G401.6 (cell line): ENCODE data around the gene PCSK9.

Source experiments
- FAIRE-seq: peaks from 2 replicates; lab custom pipeline; 2012; peaks lifted over from hg19 to GRCh38; lab: Jason Lieb, UNC

Gene PCSK9

DNA sequence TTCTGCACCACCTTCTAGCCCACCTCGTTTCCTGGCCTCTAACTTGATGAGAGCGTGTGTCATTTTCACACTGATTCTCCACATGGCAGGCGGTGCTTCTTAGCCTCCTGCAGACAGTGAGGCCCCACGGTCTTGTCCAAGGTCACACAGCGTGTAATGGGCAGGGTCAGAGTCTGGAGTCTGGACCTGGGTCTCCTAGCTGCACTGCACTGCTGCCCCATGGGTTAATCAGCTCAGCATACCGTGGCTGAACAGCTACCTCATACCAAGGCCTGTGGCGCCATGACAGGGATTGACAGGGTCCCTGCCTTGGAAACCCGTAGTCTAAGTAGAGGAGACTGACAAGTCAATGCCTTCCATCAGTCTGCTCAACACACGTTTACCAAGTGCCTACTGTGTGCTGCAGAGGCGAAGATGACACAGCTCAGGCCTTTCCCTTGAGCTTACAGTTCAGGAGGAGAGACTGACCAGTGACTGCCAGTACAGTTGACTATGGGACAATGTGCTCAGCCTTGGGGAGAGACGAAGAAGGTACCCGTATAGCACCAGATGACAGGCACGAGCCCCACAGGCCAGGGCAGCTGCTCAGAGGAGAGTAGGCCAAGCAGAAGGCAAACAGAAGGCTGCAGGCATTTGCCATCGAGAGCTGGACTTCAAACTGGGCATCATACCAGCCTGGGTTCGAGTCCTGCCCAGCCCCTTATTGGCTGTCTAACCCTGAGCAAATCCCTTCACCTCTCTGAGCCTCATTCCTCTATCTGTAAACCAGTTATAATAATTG lies 5.5 kb downstream of the PCSK9 start:
- FAIRE-seq = no peak

DNA sequence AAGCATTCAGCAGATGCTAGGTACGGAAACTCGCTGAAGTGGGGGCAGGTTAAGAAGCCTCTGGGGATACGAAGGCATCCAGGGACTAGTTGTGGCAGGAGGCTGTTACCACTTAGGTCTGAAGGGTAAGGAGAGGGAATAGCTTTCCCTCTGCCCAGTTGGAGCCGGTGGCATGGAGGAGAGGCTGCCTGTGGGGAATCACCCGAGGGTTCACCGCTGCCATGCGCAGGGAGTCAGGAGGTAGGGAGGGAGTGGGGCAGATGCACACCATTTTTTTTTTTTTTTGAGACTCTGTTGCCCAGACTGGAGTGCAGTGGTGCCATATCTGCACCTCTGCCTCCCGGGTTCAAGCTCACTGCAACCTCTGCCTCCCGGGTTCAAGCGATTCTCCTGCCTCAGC lies 6.1 kb downstream of the PCSK9 start:
- no peak for FAIRE-seq

DNA sequence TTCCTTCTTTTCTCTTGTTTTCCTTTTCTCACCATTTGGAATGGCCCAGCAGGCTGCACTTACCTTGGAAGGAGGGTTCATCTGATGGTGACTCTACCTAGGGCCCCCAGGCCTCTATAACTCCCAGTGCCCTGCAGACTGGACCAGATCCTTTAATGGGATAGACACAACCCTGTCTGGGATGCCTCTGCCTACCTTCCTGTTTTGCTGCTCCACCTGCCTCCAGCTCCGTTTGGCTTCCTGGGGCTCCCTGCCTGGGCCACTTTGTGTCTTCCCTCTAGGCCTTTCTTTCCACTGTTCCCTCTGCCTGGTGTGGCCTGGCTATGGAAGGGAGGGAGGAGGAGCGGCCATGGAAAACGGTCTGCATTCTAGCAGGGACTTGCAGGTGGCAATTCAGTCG lies 7.5 kb downstream of the PCSK9 start:
- no peak for FAIRE-seq

DNA sequence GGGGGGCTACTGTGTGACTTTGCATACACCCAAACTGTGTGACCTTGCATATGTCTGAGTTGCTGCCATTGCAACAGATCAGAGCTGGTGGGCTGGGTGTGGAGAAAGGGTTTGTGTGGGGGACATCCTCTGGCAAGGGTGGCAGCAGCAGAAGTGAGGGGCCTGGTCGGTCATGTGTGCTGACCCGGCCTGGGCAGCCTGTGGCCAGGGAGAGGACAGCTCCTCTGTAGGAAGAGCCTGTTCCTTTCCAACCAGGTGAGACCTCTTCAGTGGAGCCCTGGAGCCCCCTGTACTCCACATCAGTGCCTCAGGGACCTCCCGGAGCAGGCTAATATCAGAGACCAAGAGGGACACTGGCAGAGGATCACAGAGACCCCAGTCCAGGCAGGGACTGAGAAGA lies 8.3 kb downstream of the PCSK9 start:
- no peak for FAIRE-seq

DNA sequence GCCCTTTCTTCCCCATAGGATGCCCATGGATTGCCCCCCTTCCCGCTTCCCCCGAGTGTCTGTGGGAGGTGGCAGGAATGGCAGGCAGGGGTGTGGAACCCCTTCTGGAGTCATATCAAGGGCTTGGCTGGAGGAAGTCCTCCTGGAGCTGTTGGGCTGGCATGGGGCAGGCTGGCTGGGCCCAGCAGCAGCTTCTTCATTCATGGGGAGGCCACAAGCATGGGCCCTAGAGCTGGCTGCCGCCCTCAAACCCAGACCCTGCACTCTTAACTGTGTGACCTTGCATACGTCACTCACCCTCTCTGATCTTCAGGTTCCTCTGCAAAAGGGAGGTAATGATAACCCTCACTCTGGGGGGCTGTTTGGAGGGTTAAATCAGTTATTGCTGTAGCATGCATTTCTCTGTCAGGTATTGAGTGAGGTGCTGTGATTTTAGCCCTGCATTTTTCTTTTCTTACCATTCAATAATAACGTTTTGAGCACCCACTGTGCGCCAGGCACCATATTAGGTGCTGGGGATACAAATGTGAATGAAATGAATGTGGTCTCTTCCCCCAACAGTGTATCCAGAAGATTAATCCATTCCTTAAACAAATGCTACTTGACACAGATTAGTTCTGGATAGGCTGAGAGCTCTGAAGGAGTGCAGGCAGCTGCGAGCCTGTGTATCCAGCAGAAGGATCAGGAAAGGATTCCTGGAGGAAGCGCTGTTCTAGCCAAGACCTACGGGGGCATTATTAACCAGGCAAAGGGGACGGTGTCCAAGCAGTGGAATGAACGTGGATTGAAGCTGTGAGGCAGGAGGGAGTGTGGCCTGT lies 9.3 kb downstream of the PCSK9 start:
- FAIRE-seq = no peak

DNA sequence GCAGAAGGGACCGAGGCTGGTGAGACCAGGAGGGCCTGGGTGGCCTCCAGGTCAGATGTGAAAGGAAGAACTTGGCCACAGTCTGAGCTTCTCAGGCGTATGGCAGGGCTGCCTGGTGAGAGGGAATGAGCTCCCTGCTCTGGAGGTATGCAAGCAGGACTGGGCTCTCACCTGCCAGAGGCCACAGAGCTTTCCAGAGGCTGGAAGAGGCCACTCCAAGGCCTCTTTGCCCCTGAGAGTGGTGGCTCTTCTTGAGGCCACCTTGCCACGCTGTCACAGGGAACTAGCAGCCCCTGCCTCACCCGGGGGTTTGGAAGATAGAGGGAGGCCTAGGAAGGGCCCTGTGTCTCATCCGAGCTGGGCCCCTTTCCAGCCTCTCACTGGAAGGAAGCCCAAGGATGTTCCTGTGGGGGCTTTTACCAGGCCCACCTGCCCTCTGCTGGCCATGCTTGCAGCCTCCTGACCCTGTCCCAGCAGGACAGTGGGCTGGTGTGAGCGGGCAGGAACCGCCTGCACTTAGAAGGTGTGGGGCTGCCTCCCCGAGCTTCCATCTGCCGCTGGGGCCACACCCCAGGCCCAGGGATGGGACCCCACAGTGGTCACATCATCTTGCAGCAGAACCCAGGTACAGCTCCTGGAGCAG lies 10.0 kb downstream of the PCSK9 start:
- no peak for FAIRE-seq

DNA sequence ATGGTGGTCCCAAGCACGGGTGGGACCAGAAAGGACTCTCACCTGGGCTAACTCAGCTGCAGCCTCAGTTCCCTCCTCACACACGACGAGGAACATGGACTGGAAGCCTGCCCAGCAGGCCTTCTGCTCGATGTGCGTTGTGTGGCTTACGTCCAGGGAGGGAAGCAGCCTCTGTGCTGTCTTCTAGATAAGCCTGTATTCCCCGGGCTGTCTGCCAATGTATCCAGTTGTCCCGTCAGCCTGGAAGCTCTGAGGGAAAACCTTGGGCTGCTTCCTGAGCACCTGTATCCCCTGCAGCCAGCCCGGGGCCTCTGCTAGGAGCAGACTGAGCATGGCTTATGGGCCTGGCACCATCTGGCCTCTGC lies 10.5 kb downstream of the PCSK9 start:
- no peak for FAIRE-seq

DNA sequence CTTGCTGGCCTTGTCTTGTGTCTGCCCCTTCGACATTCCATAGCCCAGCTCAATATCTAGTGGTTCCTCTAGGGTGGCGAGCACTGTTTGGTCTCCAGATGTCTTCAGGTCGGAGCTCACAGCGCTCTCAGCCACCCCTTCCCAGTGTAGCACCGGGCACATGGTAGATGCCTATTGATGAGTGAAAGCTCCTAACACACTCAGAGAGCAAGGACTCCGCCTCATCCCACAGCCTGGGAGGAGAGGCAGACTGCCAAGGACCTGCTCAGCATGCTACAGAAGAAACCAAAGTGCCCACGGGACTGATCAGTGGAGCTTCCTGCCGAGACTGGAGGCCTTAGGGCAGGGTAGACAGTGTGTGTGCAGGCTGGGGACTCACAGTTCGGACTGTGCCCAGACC lies 10.9 kb downstream of the PCSK9 start:
- no peak for FAIRE-seq

DNA sequence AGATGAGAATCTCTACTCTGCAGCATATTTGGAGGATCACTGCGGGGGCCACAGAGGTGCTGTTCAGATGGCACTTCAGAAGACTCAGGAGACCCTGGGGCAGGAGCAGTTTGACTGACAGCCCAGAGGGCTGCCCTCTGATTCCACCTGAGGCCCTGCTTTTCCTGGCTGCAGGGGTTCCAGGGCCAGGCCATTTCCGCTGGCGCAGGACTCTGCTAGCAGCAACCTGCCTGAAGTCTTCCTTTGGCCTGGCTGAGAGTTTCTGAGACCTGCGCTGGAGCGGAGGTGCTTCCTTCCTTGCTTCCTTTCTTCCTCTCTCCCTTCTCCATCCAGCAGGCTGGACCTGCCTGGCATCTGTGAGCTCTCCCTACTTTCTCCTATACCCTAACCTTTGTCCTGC lies 11.8 kb downstream of the PCSK9 start:
- no peak for FAIRE-seq

DNA sequence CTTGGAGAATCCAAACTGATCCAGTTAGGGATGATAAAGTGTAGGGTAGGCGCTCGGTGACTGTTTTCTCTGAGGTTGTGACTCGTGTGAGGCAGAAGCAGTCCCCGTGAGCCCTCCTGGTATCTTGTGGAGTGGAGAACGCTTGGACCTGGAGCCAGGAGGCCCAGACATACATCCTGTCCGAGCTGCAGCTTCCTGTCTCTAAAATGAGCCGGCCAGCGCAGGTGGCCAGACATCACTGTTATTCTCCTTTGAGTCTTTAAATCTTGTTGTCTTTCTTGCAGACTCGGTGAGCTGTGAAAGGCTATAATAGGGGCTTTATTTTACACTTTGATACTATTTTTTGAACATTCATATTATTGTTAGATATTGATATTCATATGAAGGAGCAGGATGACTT lies 12.3 kb downstream of the PCSK9 start:
- FAIRE-seq = no peak

DNA sequence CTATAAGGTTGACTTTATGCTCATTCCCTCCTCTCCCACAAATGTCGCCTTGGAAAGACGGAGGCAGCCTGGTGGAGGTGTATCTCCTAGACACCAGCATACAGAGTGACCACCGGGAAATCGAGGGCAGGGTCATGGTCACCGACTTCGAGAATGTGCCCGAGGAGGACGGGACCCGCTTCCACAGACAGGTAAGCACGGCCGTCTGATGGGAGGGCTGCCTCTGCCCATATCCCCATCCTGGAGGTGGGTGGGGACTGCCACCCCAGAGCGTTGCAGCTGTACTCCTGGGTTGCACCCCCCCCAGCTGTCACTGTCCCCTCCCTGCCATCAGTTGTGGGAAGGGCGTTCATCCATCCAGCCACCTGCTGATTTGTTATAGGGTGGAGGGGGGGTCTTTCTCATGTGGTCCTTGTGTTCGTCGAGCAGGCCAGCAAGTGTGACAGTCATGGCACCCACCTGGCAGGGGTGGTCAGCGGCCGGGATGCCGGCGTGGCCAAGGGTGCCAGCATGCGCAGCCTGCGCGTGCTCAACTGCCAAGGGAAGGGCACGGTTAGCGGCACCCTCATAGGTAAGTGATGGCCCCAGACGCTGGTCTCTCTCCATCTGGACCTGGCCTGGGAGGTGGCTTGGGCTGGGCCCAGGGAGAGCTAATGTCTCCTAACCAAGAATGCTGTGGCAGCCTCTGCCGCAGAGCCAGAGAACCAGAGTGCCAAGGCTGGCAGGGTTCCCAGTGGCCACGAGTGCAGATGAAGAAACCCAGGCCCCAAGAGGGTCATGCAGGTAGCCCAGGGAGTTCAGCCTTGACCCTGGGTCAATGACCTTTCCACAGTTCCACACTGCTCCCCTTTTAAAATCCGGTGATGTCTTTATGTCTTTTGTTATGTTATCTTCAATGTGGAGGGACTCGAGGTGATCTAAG lies 13.1 kb downstream of the PCSK9 start:
- no peak for FAIRE-seq

DNA sequence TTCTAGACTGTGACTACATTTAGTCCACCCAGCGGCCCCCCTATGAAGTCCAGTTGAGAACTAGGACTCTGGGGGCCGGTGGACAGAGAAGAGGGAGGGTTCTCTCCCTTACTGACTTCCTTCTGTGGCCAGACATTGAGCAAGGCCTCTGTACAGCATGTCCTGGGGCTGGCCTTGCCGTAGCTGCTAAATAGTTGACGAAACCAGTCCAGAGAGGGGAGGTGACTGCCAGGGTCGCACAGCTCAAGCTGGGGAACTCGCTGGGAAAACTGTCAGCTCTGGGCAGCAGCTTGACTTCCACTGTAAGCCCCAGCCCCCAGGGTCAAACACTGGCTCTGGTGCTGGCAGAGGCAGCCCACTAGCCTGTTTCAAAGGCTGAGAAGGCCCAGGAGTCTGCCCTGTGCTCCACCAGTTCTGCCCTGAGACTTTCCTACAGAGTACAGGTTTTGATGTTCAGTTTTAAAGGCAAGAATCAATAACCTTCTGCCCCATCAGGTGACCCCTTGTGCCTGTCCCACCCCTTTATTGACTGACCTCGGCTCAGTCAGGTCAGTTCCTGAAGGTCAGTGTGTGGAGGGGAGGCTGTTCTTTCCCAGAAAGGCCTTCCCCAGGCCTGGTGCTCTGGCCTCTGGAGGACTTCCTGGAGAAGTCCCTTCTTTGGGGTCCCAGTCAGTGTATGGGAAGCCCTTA lies 14.1 kb downstream of the PCSK9 start:
- no peak for FAIRE-seq

DNA sequence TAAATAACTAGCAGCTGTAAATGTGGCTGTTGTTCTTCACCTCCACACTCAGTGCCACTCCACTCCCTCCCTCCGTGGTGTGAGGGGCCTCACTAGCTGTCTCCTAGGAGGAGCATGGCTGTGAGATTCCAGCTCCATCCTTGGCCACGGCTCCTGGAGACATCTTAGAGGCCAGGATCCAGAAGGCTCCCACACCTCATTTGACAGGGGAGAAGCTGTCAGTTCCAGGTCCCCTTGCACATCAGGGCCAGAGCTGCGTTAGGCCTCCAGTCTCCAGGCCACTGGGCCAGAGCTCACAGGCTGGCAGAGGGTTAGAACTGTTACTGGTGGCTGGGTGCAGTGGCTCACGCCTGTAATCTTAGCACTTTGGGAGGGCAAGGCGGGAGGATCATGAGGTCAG lies 15.0 kb downstream of the PCSK9 start:
- no peak for FAIRE-seq

DNA sequence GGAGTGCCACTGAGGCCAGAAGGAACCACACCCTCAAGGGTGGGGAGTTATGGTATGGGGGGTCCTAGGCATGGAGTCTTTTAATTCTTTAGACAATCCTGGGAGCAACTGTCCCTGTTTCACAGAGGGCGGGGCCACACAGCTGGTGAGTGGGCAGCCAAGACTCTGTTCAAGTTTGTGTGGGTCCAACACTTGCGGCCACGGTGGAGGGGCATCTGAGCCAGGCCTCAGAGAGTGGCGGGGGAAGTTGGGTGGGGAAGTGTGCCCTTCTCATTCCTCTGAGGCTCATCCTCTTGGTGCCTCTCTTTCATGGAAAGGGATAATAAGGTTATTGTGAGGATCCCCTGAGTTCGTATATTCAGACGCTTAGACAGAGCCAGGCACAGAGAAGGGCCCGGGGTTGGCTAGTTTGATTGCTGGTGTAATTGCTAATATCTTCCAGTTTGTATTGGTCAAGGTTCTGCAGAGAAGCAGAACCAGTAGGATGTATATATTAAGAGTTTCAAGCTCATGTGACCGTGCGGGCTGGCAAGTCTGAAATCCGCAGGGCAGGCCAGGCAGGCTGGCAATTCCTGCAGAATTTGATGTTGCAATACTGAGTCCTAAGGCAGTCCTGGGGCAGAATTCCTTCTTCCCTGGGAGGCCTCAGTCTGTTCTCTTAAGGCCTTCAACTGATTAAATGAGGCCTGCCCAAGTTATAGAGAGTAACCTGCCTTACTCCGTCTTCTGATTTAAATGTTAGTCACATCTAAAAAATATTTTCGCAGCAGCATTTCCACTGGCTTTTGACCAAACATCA lies 15.9 kb downstream of the PCSK9 start:
- FAIRE-seq = no peak

DNA sequence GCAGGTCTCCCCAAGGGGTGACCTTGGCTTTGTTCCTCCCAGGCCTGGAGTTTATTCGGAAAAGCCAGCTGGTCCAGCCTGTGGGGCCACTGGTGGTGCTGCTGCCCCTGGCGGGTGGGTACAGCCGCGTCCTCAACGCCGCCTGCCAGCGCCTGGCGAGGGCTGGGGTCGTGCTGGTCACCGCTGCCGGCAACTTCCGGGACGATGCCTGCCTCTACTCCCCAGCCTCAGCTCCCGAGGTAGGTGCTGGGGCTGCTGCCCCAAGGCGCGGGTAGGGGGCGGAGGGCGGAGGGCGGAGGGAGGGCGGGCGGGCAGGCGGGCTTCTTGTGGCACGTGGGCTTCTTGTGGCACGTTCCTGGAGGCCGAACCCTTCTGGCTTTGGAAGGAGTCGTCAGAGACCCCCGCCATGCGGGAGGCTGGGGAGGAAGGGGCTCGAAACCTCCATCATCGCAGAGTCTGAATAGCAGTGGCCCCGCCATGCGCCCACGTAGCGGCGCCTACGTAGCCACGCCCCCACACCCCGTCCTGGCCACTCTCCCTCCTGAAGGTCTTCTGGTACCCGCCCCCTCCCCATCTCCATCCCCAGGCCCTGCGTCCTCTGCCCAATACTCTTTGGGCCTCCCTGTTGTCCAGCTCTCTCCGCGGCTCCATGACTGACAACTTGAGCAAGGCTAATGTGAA lies 16.7 kb downstream of the PCSK9 start:
- FAIRE-seq = no peak

DNA sequence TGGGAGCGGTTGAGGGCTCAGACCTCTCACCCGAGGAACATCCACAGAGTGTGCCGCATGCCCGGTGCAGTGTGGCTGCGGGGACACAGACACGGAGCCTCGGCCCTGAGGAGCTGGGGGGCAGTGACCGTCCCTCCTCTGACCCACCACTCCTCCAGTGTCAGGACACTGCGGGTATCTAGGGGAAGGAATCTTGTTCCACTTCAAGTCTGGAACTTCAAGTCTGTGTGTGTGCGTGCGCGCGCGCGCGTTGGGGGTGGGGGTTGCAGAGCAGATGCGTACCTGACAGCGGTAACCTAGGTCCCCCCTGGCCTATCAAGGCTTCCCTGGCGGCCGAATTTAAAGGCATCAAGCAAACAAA lies 17.3 kb downstream of the PCSK9 start:
- FAIRE-seq = no peak

DNA sequence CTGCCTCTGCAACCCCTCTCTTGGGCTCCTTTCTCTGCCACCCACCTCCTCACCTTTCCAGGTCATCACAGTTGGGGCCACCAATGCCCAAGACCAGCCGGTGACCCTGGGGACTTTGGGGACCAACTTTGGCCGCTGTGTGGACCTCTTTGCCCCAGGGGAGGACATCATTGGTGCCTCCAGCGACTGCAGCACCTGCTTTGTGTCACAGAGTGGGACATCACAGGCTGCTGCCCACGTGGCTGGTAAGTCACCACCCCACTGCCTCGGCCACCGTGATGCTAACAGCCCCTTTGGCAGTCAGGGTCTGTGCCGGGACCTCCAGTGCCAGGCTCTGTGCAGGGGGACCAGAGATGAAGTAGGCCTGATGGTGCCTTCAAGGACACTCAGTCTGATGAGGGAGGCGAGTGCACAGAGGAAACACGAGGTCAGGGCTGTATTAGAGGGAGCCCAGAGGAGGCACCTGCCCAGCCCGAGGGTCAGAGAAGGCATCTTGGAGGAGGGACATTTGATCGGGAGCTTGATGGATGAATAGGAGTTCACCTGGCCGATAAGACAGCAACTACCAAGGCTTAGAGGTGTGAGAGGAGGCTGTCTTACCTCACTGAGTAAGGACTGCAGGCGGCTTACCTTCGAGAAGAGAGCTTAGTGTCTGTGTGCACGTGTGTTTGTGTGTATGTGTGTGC lies 18.1 kb downstream of the PCSK9 start:
- FAIRE-seq = no peak

DNA sequence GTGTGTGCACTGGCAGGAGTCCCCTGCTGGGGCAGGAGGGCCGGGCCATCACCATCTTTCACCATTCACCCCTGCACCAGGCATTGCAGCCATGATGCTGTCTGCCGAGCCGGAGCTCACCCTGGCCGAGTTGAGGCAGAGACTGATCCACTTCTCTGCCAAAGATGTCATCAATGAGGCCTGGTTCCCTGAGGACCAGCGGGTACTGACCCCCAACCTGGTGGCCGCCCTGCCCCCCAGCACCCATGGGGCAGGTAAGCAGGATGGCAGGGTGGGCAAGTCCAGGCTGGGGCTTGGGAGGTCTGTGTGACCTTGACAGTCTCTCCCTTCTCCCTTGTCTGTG lies 18.6 kb downstream of the PCSK9 start:
- FAIRE-seq = no peak

DNA sequence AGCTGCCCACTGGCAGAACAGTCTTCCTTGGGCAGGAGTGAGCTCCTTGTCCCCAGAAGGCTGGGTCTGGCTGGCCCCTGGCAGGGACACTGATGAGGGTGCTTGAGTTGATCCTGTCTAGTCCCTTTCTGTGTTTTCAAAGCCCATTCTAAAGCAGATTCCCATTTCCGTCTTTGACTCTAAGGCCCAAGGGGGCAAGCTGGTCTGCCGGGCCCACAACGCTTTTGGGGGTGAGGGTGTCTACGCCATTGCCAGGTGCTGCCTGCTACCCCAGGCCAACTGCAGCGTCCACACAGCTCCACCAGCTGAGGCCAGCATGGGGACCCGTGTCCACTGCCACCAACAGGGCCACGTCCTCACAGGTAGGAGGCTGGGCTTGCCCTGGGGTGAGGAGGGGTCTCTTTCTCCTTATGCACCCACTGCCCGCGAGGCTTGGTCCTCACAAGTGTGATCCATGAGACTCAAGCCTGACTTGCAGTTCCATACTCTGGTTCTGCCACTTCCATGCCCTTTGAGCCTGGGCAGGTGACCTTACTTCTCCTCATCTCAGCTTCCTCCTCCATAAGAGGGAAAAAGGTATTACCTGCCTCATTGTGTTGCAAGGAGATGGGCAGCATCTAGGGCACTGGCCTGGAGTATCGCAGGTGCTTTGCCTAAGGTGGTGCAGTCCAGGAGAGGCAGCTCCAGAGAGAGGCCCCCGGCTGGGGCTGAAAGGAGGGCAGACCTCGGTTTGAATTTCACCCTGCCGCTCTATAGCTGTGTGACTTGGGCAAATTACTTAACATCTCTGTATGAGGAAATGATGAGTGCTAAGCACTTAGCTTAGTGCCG lies 20.2 kb downstream of the PCSK9 start:
- FAIRE-seq = no peak
